GM19351 (cell line): ENCODE measurements around the gene PTK7.

Experiments used
- ATAC-seq: cut with Tn5 transposase; IDR thresholded peaks from one replicate; pipeline ENCODE4 v1.9.1; 2021; ENCODE audit warnings: mild to moderate bottlenecking, moderate library complexity; ENCODE audit not compliant: unreplicated experiment

PTK7 gene

DNA sequence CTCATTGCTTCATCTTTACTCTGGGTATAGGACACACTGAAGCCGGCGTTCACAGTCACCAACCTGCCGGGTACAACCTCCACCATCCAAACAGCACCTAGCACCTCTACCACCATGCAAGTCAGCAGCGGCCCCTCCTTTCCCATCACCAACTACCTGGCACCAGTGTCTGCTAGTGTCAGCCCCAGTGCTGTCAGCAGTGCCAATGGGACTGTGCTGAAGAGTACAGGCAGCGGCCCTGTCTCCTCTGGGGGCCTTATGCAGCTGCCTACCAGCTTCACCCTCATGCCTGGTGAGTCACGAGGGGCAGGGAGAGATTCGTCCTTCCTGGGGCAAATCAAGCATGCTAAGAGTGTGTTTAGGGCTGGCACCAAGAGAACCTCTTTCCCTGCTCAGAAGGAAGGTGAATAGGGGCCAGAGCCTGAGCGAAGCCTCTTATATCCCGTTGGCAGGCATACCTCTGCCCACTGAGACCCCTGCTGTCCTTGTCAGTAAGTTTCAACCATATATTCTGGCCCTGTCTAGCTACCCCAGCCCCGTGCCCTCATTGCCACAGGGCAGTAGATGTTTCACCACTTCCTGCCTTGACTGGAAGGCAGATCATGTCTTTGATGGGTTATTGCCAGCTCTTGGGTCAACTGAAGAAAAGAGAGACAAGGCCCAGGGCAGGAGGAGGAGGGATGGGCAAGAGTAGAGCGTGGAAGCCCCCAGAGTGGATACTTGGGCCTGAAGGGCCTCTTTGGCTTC is 99.7 kb downstream of the PTK7 start:
- no peak for ATAC-seq

DNA sequence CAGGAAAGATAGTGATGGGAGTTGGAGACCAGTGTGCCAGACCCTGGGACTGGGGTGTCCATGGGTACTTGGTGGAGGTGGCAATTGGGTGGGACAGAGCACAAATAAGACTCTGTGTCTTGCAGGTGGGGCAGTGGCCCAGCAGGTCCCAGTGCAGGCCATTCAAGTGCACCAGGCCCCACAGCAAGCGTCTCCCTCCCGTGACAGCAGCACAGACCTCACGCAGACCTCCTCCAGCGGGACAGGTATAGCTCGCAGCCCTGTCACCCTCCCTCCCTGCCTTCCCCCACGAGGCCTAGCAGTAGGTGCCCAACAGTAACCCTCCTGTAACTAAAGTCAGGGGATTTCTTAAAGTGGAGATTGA is 100.3 kb downstream of the PTK7 start:
- no peak for ATAC-seq

DNA sequence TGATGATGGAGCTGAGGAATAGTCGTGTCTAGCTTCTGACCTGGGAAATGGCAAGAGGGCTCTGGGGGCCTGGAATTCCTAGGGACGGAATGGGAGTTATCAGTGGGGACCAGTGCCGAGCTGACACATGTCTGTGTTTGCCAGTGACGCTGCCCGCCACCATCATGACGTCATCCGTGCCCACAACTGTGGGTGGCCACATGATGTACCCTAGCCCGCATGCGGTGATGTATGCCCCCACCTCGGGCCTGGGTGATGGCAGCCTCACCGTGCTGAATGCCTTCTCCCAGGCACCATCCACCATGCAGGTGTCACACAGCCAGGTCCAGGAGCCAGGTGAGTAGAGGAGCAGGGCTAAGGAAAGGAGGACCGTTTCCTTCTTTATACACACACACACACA is 102.0 kb downstream of the PTK7 start:
- ATAC-seq = no peak

DNA sequence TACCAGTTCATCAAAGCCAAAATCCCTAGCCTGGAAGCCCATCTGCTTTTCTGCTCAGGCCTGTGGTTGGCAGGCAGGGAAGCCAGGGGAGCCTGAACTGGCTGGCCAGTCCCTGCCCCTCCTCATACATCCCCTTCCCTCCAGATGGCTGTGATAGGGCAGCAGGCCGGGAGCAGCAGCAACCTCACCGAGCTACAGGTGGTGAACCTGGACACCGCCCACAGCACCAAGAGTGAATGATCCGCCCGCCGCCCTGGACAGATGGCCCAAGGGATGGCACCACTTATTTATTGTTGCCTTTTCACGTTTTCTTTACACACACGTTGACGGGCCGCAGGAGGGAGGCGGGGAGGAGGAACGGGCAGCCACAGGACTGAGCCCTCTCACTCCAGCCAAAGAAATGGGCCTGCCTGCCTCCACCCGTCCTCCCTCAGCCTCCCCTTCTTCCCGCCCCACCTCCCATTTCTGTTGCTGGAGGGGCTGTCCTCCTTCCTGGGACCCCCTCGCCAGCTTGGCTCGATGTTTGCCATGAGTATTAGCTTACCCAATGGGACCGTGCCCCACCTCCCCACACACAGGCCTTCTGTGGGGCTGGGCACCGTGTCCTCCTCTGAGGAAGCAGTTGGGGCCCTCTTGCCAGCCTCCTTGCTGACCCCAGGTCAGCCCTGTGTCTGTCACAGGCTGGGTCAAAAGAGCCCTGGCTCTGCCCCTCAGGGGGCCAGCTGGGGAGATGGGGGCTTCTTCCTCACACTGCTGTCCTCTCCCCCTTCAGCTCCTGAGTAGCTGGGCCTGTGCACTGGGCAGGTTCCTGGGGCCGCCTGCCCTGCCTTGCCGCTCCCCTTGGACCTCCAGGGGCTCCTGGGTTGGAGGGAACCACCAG is 103.1 kb downstream of the PTK7 start:
- no peak for ATAC-seq

DNA sequence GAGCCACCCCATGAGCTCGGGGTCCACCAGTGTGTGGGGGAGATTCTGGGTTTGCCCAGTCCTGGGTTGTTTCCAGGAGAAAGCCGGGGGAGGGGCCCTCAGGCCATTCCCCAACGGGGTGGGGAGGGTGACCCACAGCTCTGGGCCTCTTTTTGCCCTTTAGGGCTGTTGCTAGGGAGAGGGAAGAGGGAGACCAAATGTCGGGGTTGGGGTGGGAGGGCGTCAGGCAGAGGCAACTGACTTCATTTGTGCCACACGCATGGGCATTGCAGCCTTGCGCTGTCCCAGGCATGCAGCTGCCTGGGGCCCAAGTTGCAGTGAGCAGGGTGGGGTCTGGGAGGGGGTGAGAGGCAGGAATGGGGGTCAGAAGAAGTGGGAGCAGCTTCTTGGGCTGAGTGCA is 103.9 kb downstream of the PTK7 start:
- no peak for ATAC-seq

DNA sequence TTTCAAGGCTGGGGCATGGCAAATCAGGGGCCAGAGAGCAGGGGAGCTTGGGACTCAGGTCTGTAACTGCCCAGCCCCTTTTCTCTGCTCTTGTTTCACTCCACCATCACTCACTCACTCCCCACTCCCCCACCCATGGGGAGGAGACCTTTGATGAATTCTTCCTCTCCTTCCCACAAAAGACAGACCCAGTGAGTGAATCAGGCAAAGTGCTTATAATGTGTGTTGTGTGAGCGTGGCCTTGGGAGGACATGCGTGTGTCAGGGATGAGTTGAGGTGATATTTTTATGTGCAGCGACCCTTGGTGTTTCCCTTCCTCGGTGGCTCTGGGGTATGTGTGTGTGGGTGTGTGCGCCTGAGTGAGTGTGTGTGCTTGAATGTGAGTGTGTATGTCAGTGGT is 104.9 kb downstream of the PTK7 start:
- no peak for ATAC-seq

DNA sequence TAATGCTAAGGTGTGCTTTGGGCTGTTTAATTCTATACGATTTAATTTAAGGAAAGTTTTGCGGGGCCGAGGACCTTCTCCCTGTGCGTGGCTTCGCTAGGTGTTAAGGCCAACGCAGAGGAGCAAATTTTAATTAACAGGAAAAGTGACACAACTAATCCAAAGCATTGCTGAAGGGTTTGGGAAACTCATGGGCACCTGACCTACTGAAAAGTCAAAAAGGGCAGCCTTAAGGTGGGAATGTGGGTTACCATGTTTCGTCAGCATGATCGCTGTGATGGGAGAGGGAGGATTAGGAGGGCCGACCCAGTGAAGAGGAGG is 105.5 kb downstream of the PTK7 start:
- no peak for ATAC-seq

DNA sequence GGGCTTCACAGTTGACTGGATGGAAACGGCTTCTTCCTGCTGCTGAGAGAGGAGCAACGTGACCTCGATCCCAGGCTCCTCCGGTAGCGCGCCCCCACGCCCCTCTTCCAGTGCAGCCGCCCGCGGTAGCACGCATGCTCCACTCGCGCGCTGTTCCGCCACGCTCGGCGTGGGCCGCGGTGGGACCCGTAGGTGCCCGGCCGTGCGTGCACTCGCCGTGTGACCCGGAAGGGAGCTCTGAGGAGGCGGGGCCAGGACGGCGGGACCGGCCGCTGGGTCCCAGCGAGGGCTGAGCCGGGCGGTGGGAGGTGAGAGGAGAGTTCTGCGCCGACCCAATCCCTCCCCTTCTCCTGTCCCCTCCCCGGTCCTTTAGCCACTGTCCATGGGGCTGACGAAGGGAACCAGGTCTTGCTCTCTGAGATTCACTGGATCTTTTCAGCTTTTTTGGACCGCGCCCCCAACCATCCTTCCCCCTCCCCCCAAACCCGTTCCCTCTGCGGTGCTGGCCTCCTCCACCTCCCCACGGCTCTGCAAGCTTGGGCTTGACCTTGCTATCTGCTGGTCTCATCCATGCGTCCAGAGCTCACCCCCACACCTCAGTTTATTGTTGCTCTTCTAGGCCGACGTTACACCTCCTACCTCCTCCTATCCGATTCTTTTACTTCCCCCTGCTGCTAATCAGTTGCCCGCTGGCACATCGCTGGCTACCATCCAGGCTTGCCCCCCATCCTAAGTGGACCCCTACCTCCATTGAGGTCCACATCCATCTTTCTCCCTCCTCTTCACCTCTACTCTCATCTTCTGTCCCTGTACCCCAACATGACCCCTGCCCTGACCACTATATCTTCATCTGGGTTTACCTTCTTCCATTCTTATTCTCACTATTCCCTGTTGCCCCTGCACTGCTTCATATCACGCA is 106.1 kb downstream of the PTK7 start, which contains the start of gene CUL9:
Gene CUL9, plus strand, starts transcription at position 255 of the 919 bp plus-strand sequence. CDS start 2,115 bp downstream, outside the sequence.
- ATAC-seq = peak; percentile 98

DNA sequence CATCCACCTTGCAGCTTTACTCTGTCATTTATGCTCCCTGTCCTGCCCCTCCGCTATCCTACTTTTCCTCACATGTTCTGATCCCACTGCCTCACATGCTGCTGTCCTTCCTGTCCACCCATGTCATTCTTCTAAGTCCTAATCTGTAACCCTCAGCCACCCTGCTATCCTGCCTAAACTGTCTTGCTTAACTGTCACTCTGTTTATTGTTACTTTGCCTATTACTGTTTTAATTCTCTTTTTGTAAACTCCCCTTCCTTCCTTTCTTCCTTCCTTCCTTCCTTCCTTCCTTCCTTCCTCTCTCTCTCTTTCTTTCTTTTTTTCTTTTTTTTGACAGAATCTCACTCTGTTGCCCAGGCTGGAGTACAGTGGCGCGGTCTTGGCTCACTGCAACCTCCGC is 107.3 kb downstream of the PTK7 start:
- ATAC-seq = no peak

DNA sequence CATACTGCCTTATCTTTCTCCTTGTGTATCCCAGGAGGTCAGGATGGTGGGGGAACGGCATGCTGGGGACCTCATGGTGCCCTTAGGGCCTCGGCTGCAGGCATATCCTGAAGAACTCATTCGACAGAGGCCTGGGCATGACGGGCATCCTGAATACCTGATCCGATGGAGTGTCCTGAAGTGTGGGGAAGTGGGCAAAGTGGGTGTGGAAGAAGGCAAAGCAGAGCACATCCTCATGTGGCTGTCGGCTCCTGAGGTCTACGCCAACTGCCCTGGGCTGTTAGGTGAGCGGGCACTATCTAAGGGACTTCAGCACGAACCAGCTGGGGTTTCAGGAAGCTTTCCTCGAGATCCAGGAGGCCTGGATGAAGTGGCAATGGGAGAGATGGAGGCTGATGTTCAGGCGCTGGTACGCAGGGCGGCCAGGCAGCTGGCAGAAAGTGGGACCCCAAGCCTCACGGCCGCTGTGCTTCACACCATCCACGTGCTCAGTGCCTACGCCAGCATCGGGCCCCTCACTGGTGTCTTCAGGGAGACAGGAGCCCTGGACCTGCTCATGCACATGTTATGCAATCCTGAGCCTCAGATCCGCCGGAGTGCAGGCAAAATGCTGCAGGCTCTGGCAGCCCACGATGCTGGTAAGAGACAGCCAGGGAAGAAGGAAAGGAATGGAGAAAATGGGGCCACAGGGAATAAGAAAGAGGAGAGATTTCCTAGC is 108.3 kb downstream of the PTK7 start:
- no peak for ATAC-seq

DNA sequence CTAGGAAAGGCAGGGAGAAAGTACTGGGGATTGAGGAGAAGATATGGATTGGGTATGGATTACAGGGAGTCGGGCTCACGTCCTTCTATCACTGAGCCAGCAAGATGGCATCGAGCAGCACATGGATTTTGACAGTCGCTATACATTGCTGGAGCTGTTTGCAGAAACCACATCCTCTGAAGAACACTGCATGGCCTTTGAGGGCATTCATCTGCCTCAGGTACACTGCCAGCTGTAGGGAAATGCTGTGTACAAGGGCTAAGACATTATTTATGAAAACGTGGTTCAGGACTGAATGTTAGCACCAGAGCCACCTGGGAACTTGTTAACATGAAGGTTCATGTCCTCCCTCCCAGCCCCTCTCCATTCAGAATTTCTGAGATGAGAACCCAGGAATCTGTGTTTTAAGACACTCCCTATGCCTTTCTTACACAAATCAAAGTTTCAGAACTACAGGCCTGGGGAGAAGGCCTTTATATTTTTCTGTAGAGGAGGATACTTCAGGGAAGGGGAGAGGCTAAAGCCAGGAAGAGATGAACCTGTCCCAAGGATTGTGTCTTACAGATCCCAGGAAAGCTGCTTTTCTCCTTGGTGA is 109.4 kb downstream of the PTK7 start:
- no peak for ATAC-seq

DNA sequence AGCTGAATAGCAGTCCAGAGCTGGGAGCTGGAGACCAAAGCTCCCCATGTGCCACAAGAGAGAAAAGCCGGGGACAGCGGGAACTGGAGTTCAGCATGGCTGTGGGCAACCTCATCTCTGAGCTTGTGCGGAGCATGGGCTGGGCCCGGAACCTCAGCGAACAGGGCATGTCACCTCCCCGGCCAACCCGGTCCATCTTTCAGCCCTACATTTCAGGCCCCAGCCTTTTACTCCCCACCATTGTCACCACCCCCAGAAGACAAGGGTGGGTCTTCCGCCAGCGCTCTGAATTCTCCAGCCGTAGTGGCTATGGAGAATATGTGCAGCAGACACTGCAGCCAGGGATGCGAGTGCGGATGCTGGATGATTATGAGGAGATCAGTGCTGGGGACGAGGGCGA is 109.9 kb downstream of the PTK7 start:
- no peak for ATAC-seq

DNA sequence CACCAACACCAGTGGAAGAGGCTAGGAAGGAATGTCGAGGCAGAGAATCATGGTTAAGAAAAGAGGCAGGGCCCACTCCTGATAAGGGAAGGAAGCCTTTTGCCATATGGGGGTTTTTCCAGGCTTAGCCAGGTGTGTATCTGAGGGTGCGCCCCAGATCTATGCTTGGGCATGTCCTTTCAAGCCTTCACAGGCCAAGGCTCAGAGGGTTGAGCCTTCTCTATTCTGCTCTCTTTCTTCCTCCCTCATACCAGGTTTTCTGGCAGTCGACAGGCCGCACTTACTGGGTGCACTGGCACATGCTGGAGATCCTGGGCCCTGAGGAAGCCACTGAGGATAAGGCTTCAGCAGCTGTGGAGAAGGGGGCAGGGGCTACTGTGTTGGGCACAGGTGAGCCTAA is 110.6 kb downstream of the PTK7 start:
- no peak for ATAC-seq

DNA sequence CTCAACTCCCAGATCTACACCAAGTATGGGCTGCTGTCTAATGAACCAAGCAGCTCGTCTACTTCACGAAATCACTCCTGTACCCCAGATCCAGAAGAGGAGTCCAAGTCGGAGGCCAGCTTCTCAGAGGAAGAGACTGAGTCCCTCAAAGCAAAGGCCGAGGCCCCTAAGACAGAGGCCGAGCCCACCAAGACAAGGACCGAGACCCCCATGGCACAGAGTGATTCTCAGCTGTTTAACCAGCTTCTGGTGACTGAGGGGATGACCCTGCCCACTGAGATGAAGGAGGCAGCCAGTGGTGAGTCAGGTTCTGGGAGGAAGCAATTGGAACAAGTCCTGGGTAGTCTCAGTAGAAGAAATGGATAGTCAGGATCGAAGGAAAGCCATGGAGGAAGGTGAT is 111.7 kb downstream of the PTK7 start:
- no peak for ATAC-seq

DNA sequence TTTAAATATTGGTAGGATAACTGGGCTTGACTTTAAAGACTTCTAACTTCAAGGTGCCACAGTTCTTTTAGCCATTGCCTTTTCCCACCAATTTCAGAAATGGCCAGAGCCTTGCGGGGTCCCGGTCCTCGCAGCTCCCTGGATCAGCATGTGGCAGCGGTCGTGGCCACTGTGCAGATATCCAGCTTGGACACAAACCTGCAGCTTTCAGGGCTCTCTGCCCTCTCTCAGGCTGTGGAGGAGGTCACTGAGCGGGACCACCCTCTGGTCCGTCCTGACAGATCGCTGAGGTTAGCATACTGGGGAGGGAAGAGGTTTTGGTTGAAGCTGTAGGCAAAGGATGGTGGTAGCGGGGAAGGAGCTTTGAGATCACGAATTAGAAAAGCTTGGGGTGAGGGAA is 112.3 kb downstream of the PTK7 start:
- ATAC-seq = no peak

DNA sequence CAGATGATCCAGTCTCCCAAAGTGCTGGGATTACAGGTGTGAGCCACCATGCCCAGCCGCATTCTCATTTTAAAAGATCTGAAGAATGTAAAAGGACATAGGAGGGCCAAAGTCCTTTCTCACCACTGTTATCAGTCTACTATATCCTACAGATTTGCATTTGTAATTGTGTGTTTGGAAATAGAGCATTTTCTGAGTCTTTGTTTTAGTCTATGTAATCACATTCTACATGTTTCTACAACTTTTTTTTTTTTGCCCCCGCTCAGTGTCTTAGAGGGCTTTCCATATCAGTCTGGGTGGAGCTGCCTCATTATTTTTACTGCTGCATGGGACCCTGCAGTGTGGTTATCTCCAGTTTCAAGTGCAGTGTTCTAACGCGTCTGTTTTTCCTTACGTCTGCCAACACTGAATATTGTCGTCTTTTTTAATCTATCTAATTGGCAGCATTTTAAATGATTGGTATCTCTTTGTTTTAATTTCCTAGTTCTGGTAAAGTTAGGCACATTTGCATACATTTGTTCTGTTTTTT is 113.7 kb downstream of the PTK7 start:
- no peak for ATAC-seq

DNA sequence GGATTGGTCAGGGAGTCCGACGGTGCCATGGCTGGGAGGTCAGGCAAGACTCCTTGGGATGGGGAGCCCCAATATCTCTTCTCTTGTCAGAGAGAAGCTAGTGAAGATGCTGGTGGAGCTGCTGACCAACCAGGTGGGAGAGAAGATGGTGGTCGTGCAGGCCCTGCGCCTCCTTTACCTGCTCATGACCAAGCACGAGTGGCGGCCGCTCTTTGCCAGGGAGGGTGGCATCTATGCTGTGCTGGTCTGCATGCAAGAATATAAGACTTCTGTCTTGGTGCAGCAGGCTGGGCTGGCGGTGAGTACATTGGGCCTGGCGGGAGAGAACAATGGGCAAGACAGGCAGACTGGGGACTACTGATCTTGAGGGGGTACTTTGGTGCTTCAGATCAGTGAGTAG is 116.8 kb downstream of the PTK7 start:
- no peak for ATAC-seq

DNA sequence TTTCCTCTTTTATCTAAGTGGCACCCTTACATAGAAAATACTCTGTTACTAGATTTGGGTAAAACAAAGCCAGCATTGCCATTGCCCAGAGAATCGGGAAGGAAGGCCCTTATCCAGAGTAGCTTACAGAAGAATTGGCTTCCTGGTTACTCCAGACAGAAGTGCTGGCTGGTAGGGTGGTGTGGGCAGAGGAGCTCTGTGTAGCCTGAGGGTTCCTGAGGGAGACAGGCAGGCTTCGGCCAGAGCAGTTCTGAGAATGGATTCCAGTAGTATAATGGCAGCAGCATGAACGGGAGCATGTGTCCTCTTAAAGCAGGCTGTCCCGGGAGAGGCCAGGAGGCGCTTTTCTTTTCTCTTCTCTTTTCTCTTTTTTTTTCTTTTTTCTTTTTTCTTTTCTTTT is 117.8 kb downstream of the PTK7 start:
- no peak for ATAC-seq

DNA sequence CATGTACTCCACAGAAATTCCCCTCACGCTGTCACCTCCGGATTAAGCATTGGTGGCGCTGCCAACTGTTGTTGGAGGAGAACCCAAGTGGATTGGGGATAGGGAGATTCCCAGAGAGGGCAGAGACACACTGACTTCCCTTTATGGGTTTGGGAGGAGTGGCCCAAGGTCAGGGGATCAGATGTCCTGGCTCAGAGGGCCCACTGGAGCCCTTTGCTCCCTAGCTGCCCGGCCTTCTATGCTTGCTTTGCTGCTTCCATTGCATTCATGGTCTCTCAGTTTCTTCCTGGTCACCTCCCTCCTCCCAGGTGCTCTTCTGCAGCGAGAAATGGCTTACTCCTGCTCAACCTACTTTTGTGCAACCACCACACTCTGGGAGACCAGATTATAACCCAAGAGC is 120.2 kb downstream of the PTK7 start:
- no peak for ATAC-seq

DNA sequence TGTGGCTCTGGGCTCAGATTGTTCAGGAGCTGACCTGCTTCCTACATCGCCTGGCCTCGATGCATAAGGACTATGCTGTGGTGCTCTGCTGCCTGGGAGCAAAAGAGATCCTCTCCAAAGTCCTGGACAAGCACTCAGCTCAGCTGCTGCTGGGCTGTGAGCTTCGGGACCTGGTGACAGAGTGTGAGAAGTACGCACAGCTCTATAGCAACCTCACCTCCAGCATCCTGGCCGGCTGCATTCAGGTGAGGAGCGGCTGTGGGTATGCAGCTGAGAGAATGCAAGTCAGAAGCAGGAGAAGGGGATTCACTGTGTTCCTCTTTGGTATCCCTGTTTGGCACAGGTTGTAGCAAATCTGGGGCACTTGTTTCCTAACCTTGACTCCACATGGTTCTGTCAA is 123.8 kb downstream of the PTK7 start:
- ATAC-seq = no peak
